Spleen (tissue), 11 donors: ENCODE results near the gene DISC1. TPM values are rescaled to one million over a fixed set of nuclear protein-coding genes. Genes with fewer than 3 reads are reported as not detected.

ENCODE experiments used
- DNase-seq: peaks from one replicate; pipeline ENCODE4 v3.0.0-alpha.2; 2020
- H3K27ac ChIP-seq, 8 donors: fragments of 200-600 bp; sonication (generic) in 7 of 8; 1 replicate in 4 of 8; 2 replicates in 4 of 8; pipeline versions ENCODE4 v1.5.0 to v1.8.0; 2016 to 2021; ENCODE audit warnings: inconsistent platforms in 4 of 8, mild to moderate bottlenecking in 4 of 8, moderate library complexity in 1 of 8
- H3K27me3 ChIP-seq, 7 donors: fragments of 200-600 bp; sonication (generic) in 6 of 7; replicated peaks in 1 of 7; 1 replicate in 4 of 7; 2 replicates in 3 of 7; pipeline versions ENCODE4 v1.5.0 to v1.8.0; 2016 to 2021; ENCODE audit warnings: inconsistent platforms in 3 of 7, mild to moderate bottlenecking in 1 of 7
- H3K36me3 ChIP-seq, 6 donors: fragments of 200-600 bp; sonication (generic) in 5 of 6; 1 replicate in 4 of 6; 2 replicates in 2 of 6; pipeline versions ENCODE4 v1.5.0 to v1.8.0; 2016 to 2021; ENCODE audit warnings: inconsistent platforms in 2 of 6
- H3K4me1 ChIP-seq, 6 donors: fragments of 200-600 bp; sonication (generic) in 5 of 6; 1 replicate in 3 of 6; 2 replicates in 3 of 6; pipeline versions ENCODE4 v1.5.0 to v1.8.0; 2016 to 2021; ENCODE audit warnings: inconsistent platforms in 3 of 6
- H3K4me3 ChIP-seq, 8 donors: fragments of 200-600 bp; sonication (generic) in 7 of 8; 1 replicate in 4 of 8; 2 replicates in 4 of 8; pipeline versions ENCODE4 v1.5.0 to v1.8.0; 2016 to 2021; ENCODE audit warnings: inconsistent platforms in 4 of 8, mild to moderate bottlenecking in 4 of 8, moderate library complexity in 2 of 8
- H3K9me3 ChIP-seq, 8 donors: fragments of 200-600 bp; sonication (generic) in 7 of 8; 1 replicate in 4 of 8; 2 replicates in 4 of 8; pipeline versions ENCODE4 v1.5.0 to v1.8.0; 2016 to 2021; ENCODE audit warnings: inconsistent platforms in 4 of 8
- CTCF ChIP-seq, 11 experiments: fragments of 200-600 bp in 7 of 11; fragments of 450-650 bp in 4 of 11; sonication (generic) in 4 of 11; IDR thresholded peaks in 8 of 11; conservative IDR thresholded peaks in 3 of 11; 1 replicate in 7 of 11; 2 replicates in 4 of 11; pipeline versions ENCODE4 v1.4.0 to v1.8.0; 2016 to 2021; ENCODE audit warnings: antibody characterized with exemption in 11 of 11, inconsistent platforms in 4 of 11, mild to moderate bottlenecking in 1 of 11
- POLR2A ChIP-seq, 3 donors: fragments of 450-650 bp; IDR thresholded peaks; one replicate each; pipeline ENCODE4 v1.5.1; 2017; ENCODE audit warnings: antibody characterized with exemption in 3 of 3, mild to moderate bottlenecking in 1 of 3
- POLR2AphosphoS5 ChIP-seq, 3 donors: sonication (generic); formaldehyde crosslinking; IDR thresholded peaks; one replicate each; pipeline ENCODE4 v1.5.1; 2017; ENCODE audit warnings: antibody characterized with exemption in 3 of 3
- WGBS, 5 donors: extraction: QIAGEN DNeasy Blood & Tissue Kit in 3 of 5; methylation state at CpG; one replicate each; pipeline versions ENCODE4 v1.1.5 to v1.1.7; 2013 to 2018; 5-methylcytosine and 5-hydroxymethylcytosine counted together
- intact Hi-C: fragments of 100-400 bp; cut with DNase I; formaldehyde crosslinking; loops from one replicate; pipeline ENCODE4 v1.15.0; 2023; ENCODE audit warnings: low total_unique reads
- polyA plus RNA-seq, 3 donors: library from polyadenylated mRNA; stranded (reverse); fragments of 200-250 nt; gene quantifications; one replicate each; pipeline ENCODE4 v1.2.1, GENCODE V29; 2013
- total RNA-seq, 7 donors: library from RNA; depleted of rRNA in 3 of 7; stranded (reverse); fragments of >200 nt in 3 of 7; fragmentation: NEBNext Ultra II Directional in 4 of 7; extraction: Animal tissue kit (Norgen Biotek cat#: 25700) in 4 of 7; gene quantifications; one replicate each; pipeline versions ENCODE4 v1.1.0 to v1.2.1, GENCODE V29; 2016 to 2021
- donor health status: healthy with polysubstance abuse.
- donor health status: DM: no; HTN: no; CAD: no; lungs with moderate emphysema.
- donor health status: DM: no; HTN: no; CAD: no.
- donor health status: Bipolar disorder and iron deficiency.
- donor health status: healthy.
- donor health status: DM: no; HTN: no; CAD: no.
- donor health status: DM: yes; HTN: yes; CAD: no.

The DISC1 gene
- total and polyA plus RNA-seq, 10 donors: 0.89 to 36.4 (median 24.2) TPM

GRCh38 chr1:231630558-231631205, 4.1 kb downstream of the DISC1 start:
- WGBS, 5 donors: 82 to 94% (median 83%) methylated on average over 10 of the region's 10 CpGs

GRCh38 chr1:231631717-231632116, 5.1 kb downstream of the DISC1 start:
- intact Hi-C loops: no loop called here
- no peak for TF ChIP-seq POLR2A (IDR thresholded peaks at IDR 0.05)
- no peak for TF ChIP-seq POLR2AphosphoS5 (IDR thresholded peaks at IDR 0.05)
- TF ChIP-seq CTCF (IDR thresholded peaks at IDR 0.05 in 8 of 11, conservative IDR thresholded peaks at IDR 0.05 in 3 of 11): no peak

More at GRCh38 chr1:231630558-231631205, 4.1 kb downstream of the DISC1 start:
- no peaks in the 10 kb centered on the region for H3K9me3 ChIP-seq
- TF ChIP-seq POLR2AphosphoS5 (IDR thresholded peaks at IDR 0.05): no peak
- no peak for TF ChIP-seq POLR2A (IDR thresholded peaks at IDR 0.05)
- no peak for TF ChIP-seq CTCF (IDR thresholded peaks at IDR 0.05 in 8 of 11, conservative IDR thresholded peaks at IDR 0.05 in 3 of 11)
- intact Hi-C loops: no loop called here
- peaks cover 0 to 11% (median 0%) of the 10 kb centered on the region in 6 donors for H3K36me3 ChIP-seq
- peaks cover 26 to 52% (median 33%) of the 10 kb centered on the region in 6 donors for H3K4me1 ChIP-seq
- DNase-seq: no peak
- no peak overlapping the region for H3K4me3 ChIP-seq
- no peaks in the 10 kb centered on the region for H3K27me3 ChIP-seq
- H3K27ac ChIP-seq: peak overlapping the region in 1 of 8 donors; percentile 8

GRCh38 chr1:231632119-231632518, 5.5 kb downstream of the DISC1 start:
- H3K27ac ChIP-seq: no peak overlapping the region
- H3K4me3 ChIP-seq: no peak overlapping the region
- no peak for DNase-seq
- WGBS, 5 donors: 74 to 82% (median 80%) methylated on average over 3 of the region's 3 CpGs
- H3K36me3 ChIP-seq: peaks cover 0 to 11% (median 0%) of the 10 kb centered on the region in 6 donors
- peaks cover 21 to 38% (median 28%) of the 10 kb centered on the region in 6 donors for H3K4me1 ChIP-seq
- TF ChIP-seq POLR2A (IDR thresholded peaks at IDR 0.05) (no peak), POLR2AphosphoS5 (IDR thresholded peaks at IDR 0.05) (no peak), CTCF (IDR thresholded peaks at IDR 0.05 in 8 of 11, conservative IDR thresholded peaks at IDR 0.05 in 3 of 11) (no peak)
- no peaks in the 10 kb centered on the region for H3K27me3 ChIP-seq
- H3K9me3 ChIP-seq: no peaks in the 10 kb centered on the region
- intact Hi-C loops: no loop called here

More at GRCh38 chr1:231631717-231632116, 5.1 kb downstream of the DISC1 start:
- no peak overlapping the region for H3K27ac ChIP-seq
- no peak for DNase-seq
- H3K36me3 ChIP-seq: peaks cover 0 to 11% (median 0%) of the 10 kb centered on the region in 6 donors
- no peaks in the 10 kb centered on the region for H3K27me3 ChIP-seq
- H3K4me3 ChIP-seq: no peak overlapping the region
- peaks cover 21 to 42% (median 28%) of the 10 kb centered on the region in 6 donors for H3K4me1 ChIP-seq
- 91 to 98% (median 94%) methylated on average over 4 of the region's 4 CpGs for WGBS, 5 donors
- H3K9me3 ChIP-seq: no peaks in the 10 kb centered on the region

- Histone ChIP-seq H3K4me3 (no peak overlapping the region), H3K9me3 (no peaks in the 10 kb centered on the region), H3K27ac (no peak overlapping the region), H3K27me3 (no peaks in the 10 kb centered on the region), H3K36me3 (peaks cover 0 to 11% (median 0%) of the 10 kb centered on the region in 6 donors), H3K4me1 (peaks cover 0 to 14% (median 5%) of the 10 kb centered on the region in 6 donors)
- no peak for TF ChIP-seq POLR2A (IDR thresholded peaks at IDR 0.05)
- no peak for TF ChIP-seq CTCF (IDR thresholded peaks at IDR 0.05 in 8 of 11, conservative IDR thresholded peaks at IDR 0.05 in 3 of 11)
- TF ChIP-seq POLR2AphosphoS5 (IDR thresholded peaks at IDR 0.05): no peak
- no peak for DNase-seq
- WGBS, 5 donors: 93 to 97% (median 94%) methylated on average over 6 of the region's 6 CpGs
- intact Hi-C loops: no loop called here
Measured at GRCh38 chr1:231634323-231635013, 7.9 kb downstream of the DISC1 start.
